Endothelial cell of umbilical vein (primary cell): ENCODE measurements around the gene PFDN5. TPM values are rescaled to one million over a fixed set of nuclear protein-coding genes. Genes with fewer than 3 reads are reported as not detected.

Experiments
- BruUV-seq: library from RNA; stranded (reverse); fragments of 400-500 nt; replicated peaks from 2 replicates; lab custom pipeline; 2021; lab: Mats Ljungman, UMichigan
- CTCF ChIA-PET: fragments of 300-600, 350-600 bp; sonication (Branson Sonifier 250); formaldehyde crosslinking; loops from one replicate; lab custom pipeline; 2021; ENCODE audit warnings: antibody characterized with exemption, inconsistent platforms; lab: Charles Lee
- POLR2A ChIA-PET: fragments of 300-600, 350-600 bp; sonication (Branson Sonifier 250); formaldehyde crosslinking; loops from one replicate; lab custom pipeline; 2021; ENCODE audit warnings: antibody characterized with exemption, inconsistent platforms; lab: Charles Lee
- DNase-seq: peaks from one replicate; pipeline ENCODE4 v3.0.0-alpha.2; 2011; ENCODE audit warnings: low read depth, low spot score
- FAIRE-seq: peaks from 2 replicates; lab custom pipeline; 2011; peaks lifted over from hg19 to GRCh38; lab: Jason Lieb, UNC
- H2AFZ ChIP-seq: 2 replicates; pipeline ENCODE4 v1.6.0; 2012; ENCODE audit warnings: low read depth, low read length, control low read depth, inconsistent platforms
- H3K27ac ChIP-seq: 2 replicates; pipeline ENCODE4 v1.5.1; 2011; ENCODE audit warnings: low read depth, mild to moderate bottlenecking, control low read depth, low read length, moderate library complexity; ENCODE audit not compliant: insufficient read depth
- H3K27me3 ChIP-seq, 2 experiments: 2 replicates each; pipeline versions ENCODE4 v1.6.0 to v1.6.1; 2011; ENCODE audit warnings: low read length in 2 of 2, mixed read lengths in 1 of 2; ENCODE audit not compliant: control insufficient read depth in 2 of 2, insufficient read depth in 2 of 2
- H3K36me3 ChIP-seq, 2 experiments: 2 replicates in 1 of 2; 3 replicates in 1 of 2; pipeline ENCODE4 v1.5.1; 2011; ENCODE audit warnings: low read length in 2 of 2, mild to moderate bottlenecking in 1 of 2, moderate library complexity in 1 of 2; ENCODE audit not compliant: control insufficient read depth in 2 of 2, insufficient read depth in 2 of 2; ENCODE audit errors: extremely low read depth in 1 of 2
- H3K4me1 ChIP-seq: 3 replicates; pipeline ENCODE4 v1.5.1; 2011; ENCODE audit warnings: mild to moderate bottlenecking, low read length; ENCODE audit not compliant: control insufficient read depth, insufficient read depth; ENCODE audit errors: extremely low read depth
- H3K4me2 ChIP-seq: 2 replicates; pipeline ENCODE4 v1.6.1; 2011; ENCODE audit warnings: low read length, control low read depth, mixed read lengths; ENCODE audit not compliant: insufficient read depth
- H3K4me3 ChIP-seq, 3 experiments: fragments of 200-600 bp in 1 of 3; sonication (generic), shearing (Covaris generic) in 1 of 3; replicated peaks in 1 of 3; 2 replicates each; pipeline ENCODE4 v1.5.1; 2011 to 2016; ENCODE audit warnings: control low read depth in 3 of 3, low read length in 3 of 3, mild to moderate bottlenecking in 2 of 3, inconsistent platforms in 1 of 3, low read depth in 1 of 3, moderate library complexity in 1 of 3; ENCODE audit not compliant: insufficient read depth in 1 of 3
- H3K79me2 ChIP-seq: 2 replicates; pipeline ENCODE4 v1.6.0; 2012; ENCODE audit warnings: low read length, inconsistent platforms; ENCODE audit not compliant: control insufficient read depth, insufficient read depth
- H3K9ac ChIP-seq: replicated peaks from 2 replicates; pipeline ENCODE3; 2011; ENCODE audit warnings: low read length, control low read depth; ENCODE audit not compliant: insufficient read depth; ENCODE audit errors: extremely low read depth
- H3K9me1 ChIP-seq: replicated peaks from 3 replicates; pipeline ENCODE4 v1.6.0; 2011; ENCODE audit warnings: mild to moderate bottlenecking, low read length; ENCODE audit not compliant: control insufficient read depth, insufficient read depth; ENCODE audit errors: extremely low read depth
- H3K9me3 ChIP-seq: replicated peaks from 2 replicates; pipeline ENCODE4 v1.5.1; 2012; ENCODE audit warnings: low read length, inconsistent platforms; ENCODE audit not compliant: control insufficient read depth, insufficient read depth
- H4K20me1 ChIP-seq: replicated peaks from 2 replicates; pipeline ENCODE3; 2011; ENCODE audit warnings: mild to moderate bottlenecking, low read length; ENCODE audit not compliant: control insufficient read depth, insufficient read depth; ENCODE audit errors: extremely low read depth
- CTCF ChIP-seq, 2 donors: IDR thresholded peaks; 1 replicate in 1 of 2; 2 replicates in 1 of 2; pipeline ENCODE4 v1.5.1; 2011; ENCODE audit warnings: low read length in 2 of 2, mild to moderate bottlenecking in 2 of 2, moderate library complexity in 2 of 2, control low read depth in 1 of 2, inconsistent platforms in 1 of 2, low read depth in 1 of 2; ENCODE audit not compliant: insufficient read depth in 1 of 2; ENCODE audit errors: extremely low read depth in 1 of 2
- EZH2 ChIP-seq: IDR thresholded peaks from 2 replicates; pipeline ENCODE4 v1.6.1; 2012; ENCODE audit warnings: borderline replicate concordance, low read depth, mild to moderate bottlenecking, moderate library complexity, low read length, inconsistent platforms; ENCODE audit not compliant: severe bottlenecking
- FOS ChIP-seq: IDR thresholded peaks from 2 replicates; pipeline ENCODE4 v1.6.1; 2011; ENCODE audit warnings: mild to moderate bottlenecking, low read length, moderate library complexity, borderline replicate concordance; ENCODE audit not compliant: insufficient read depth
- GATA2 ChIP-seq: IDR thresholded peaks from 2 replicates; pipeline ENCODE4 v1.7.0; 2011; ENCODE audit warnings: low read depth, mild to moderate bottlenecking, moderate library complexity, mixed read lengths, low read length; ENCODE audit not compliant: insufficient read length, insufficient read depth
- JUN ChIP-seq: IDR thresholded peaks from 2 replicates; pipeline ENCODE4 v1.6.1; 2011; ENCODE audit warnings: borderline replicate concordance, low read depth; ENCODE audit not compliant: insufficient read length, insufficient read depth
- MAX ChIP-seq: IDR thresholded peaks from 2 replicates; pipeline ENCODE4 v1.6.1; 2011; ENCODE audit not compliant: insufficient read depth, insufficient read length
- MYC ChIP-seq: IDR thresholded peaks from one replicate; pipeline ENCODE4 v1.6.1; 2011; ENCODE audit warnings: mild to moderate bottlenecking, low read depth, low read length
- POLR2A ChIP-seq: IDR thresholded peaks from 2 replicates; pipeline ENCODE4 v1.6.1; 2012; ENCODE audit warnings: low read depth, mild to moderate bottlenecking, control low read depth, low read length
- POLR2AphosphoS5 ChIP-seq: IDR thresholded peaks from 2 replicates; pipeline ENCODE4 v1.6.1; 2012; ENCODE audit warnings: low read depth, mild to moderate bottlenecking, control low read depth, low read length, moderate library complexity; ENCODE audit not compliant: insufficient read depth
- dilution Hi-C: fragments of 300-500 bp; cut with MboI; formaldehyde crosslinking; loops from one replicate; pipeline ENCODE4 v1.15.0; 2019; ENCODE audit warnings: low sequenced_read_pairs; ENCODE audit not compliant: extremely low pct_ligation_motif_present
- intact Hi-C: fragments of 100-400 bp; cut with micrococcal nuclease; formaldehyde crosslinking; loops from one replicate; pipeline ENCODE4 v1.10.0; 2022
- polyA plus RNA-seq, 4 experiments: library from polyadenylated mRNA; depleted of rRNA in 3 of 4; stranded (reverse) in 3 of 4; unstranded in 1 of 4; fragments of >200 nt; gene quantifications; 2 replicates each; pipeline versions ENCODE4 v1.2.1 to v1.2.3, GENCODE V29; 2011 to 2012; ENCODE audit warnings: missing spikeins in 1 of 4
- total RNA-seq: library from RNA; stranded (reverse); gene quantifications from 2 replicates; pipeline ENCODE4 v1.2.3, GENCODE V29; 2021

Gene PFDN5
- total and polyA plus RNA-seq, 2 donors (not counting 3 experiments of a cell fraction or from before 2014, with no cell fraction given): 301 to 745 TPM

DNA sequence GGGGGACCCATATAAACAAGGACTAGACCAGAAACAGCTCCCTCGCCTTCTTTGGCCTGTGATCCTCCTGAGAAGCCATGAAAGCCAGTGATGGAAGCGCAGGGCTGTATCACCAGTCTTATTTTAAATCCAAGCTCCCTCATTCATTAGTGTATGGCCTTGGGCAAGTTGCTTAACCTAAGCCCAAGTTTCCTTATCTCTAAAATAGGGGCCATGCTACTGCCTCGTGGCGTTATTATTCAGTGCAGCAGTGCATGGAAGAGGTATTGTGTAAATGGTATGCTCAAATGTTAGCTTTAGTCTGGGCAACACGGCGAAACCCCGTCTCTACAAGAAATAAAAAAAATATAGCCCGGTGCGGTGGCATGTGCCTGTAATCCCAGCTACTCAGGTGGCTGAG is 17.4 kb upstream of the PFDN5 start:
- dilution Hi-C loops (no loop called here), intact Hi-C loops (no loop called here)
- BruUV-seq: no TSS peak

More for the DNA sequence above, 17.4 kb upstream of the PFDN5 start:
- H3K9me3 ChIP-seq: no peaks in the 10 kb centered on the region
- H3K36me3 ChIP-seq: peaks cover 15 to 16% of the 10 kb centered on the region in 2 experiments
- H4K20me1 ChIP-seq: no peaks in the 10 kb centered on the region
- no peak overlapping the region for H3K4me3 ChIP-seq
- ChIA-PET POLR2A (interaction anchor here (0.7 kb wide), 1 partner anchor 28 kb away, joined by 3 read pairs; no protein-coding TSS in a partner anchor), CTCF (interaction anchor here (0.6 to 2.2 kb wide), 4 partner anchors 10 to 64 kb away, joined by 3 to 21 read pairs (median 6); partner anchors contain the start of gene AAAS)
- no peaks in the 10 kb centered on the region for H3K9me1 ChIP-seq
- H3K4me1 ChIP-seq: no peaks in the 10 kb centered on the region
- no peak overlapping the region for H2AFZ ChIP-seq
- FAIRE-seq: no peak
- TF ChIP-seq GATA2 (no peak), JUN (no peak), EZH2 (no peak), POLR2AphosphoS5 (no peak), FOS (no peak), MAX (no peak), MYC (no peak), POLR2A (no peak), CTCF (IDR thresholded peaks at IDR 0.05; ENCODE audit: extremely low read depth in 1 of 2, insufficient read depth in 1 of 2, low read depth in 1 of 2, low read length in 2 of 2) (no peak)
- no peak for DNase-seq
- H3K4me2 ChIP-seq: no peak overlapping the region
- H3K9ac ChIP-seq: no peak overlapping the region
- H3K79me2 ChIP-seq: no peaks in the 10 kb centered on the region
- H3K27me3 ChIP-seq: no peaks in the 10 kb centered on the region
- no peak overlapping the region for H3K27ac ChIP-seq
